Measurements from ENCODE around the gene NPAS3.
"Not testable (repeated sequence)": the region's sequence is repeated elsewhere in the genome, so short reads cannot be mapped to it uniquely, and the experiment has no call there.

NPAS3 gene

DNA sequence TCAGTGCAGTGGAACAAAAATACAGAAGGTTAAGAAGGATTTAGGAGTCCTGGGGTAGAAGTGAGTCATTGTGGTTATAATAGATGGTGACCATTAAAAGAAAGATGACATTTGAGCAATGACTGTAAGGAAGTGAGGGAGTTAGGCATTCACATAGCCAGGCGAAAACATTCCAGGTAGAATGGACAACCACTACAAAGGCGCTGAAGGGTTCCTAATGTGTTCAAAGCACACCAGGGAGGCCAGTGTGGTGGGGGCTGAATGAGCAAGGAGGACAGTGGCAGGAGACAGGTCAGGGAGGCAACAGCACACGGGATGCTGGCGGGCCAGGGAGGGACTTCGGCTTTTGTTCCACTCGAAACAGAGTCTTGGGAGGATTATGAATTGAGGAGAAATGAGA is 129.9 kb downstream of the NPAS3 start:
- no peak for DNase-seq (ENCODE audit: low read depth in 2 of 2, low spot score in 1 of 2)

DNA sequence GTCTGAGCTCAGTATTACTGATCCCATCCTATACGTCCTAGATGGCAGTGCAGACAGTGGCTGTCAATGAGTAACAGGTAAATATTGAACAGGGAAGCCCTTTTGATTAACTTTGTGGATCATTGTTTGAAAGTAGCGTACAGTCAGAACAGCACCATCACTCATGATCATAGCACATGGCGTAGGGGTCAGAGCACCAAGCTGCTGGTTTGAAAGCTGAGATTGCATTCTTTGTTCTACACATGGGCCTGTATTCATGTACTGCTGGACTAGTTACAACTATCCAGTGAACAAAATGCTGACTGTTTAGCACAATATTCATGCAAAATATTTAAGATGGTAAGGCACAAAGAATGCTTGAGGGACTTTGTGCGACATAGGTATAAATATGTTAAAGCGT is 131.8 kb downstream of the NPAS3 start:
- DNase-seq (ENCODE audit: low read depth in 2 of 2, low spot score in 1 of 2): no peak

DNA sequence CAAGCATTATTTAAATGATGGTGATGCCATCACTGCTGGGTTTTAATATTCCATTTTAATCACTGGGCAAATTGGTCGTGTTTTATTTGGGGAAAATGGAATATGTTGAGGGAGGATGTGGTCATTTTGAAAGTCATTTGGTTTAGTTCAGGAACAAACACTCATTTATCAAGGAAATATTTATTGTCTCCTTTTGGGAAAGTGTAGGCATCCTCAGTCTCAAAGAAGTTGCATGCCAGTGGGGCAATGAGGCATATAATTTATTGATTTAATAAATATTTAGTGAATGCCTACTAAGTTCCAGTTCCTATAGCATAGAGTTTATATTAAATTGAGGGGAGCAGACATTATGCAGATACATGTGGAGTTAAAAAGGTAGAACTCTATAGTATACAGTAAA is 134.3 kb downstream of the NPAS3 start:
- no peak for DNase-seq (ENCODE audit: low read depth in 2 of 2, low spot score in 1 of 2)

DNA sequence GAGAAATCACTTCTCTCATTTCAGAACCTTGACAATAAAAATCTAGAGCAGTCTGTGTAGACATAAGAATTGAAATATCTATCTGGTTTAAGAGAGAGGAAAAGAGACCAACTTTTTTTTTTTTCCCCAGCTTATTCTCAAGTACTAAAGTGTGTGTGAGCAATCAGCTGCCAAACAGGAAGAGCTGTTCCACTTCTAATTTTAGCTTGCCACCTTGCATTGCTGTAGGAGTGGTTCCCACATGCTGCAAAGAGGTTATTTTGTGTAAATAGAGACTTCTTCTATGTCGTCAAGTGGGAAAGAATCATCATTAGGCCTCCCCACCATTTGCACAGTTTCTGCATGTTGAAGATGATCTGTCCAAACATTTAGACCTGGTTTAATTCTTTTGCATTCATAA is 142.6 kb downstream of the NPAS3 start:
- DNase-seq (ENCODE audit: low read depth in 2 of 2, low spot score in 1 of 2): no peak

DNA sequence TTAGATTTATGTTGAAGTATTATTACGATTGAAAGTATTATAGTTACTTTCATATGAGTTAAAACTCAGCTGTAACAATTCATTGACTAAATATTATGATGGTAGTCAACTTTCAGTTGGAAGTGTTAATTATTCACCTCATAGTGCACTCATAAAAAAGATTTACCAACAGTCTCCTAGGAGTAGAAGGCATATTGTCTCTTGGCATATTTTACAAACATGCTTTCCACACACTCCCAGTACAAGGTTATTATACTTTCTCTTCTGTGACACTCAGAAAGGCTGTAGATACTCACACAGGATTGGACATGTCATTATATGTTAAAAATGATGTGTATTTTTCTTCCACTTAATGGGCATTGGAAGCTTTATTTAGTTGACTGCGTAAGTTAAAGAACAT is 147.1 kb downstream of the NPAS3 start:
- DNase-seq (ENCODE audit: low read depth in 2 of 2, low spot score in 1 of 2): no peak

DNA sequence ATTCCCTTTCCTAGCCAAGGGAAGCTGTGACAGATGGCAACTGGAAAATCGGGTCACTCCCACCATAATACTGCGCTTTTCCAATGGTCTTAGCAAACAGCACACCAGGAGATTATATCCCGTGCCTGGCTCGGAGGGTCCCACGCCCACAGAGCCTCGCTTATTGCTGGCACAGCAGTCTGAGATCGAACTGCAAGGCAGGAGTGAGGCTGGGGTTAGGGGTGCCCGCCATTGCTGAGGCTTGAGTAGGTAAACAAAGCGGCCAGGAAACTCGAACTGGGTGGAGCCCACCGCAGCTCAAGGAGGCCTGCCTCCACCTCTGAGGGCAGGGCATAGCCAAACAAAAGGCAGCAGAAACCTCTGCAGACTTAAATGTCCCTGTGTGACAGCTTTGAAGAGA is 149.6 kb downstream of the NPAS3 start:
- not testable (repeated sequence) for DNase-seq (ENCODE audit: low read depth in 2 of 2, low spot score in 1 of 2)

DNA sequence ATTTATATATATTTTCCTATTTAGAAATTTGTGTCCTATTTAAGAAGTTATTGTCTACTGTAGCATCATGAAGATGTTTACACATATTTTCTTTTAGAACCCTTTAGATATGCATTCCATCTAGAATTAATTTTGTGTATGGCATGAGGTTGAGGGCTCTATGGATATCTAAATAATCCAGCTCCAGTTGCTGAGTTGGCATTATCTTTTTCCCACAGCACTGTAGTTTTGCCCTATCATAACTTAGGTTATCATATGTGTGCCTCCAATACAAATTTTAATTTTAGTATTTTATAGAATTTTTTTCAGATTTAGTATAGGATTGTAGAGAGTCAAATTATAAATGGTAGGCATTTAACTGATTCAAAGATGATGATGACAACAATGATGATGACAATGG is 159.3 kb downstream of the NPAS3 start:
- DNase-seq (ENCODE audit: low read depth in 2 of 2, low spot score in 1 of 2): no peak

DNA sequence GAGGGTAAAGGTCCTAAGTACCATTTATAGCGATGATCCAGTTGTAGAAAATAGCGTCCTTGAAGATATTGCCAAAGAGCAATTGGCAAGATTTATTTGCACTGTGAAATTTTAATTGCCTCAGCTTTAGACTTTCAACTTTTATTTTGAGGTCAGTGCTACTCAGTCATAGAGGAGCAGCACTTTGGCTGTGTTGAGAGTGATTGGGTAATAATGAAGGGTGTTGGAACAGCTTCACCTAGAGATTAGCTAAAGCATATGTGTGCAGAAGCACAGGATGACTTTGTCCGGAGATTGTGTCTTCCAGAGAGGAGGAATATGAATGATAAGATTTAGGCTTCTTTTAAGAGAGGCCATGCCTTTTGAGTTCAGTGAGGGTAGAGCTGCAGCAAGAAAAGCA is 164.8 kb downstream of the NPAS3 start:
- no peak for DNase-seq (ENCODE audit: low read depth in 2 of 2, low spot score in 1 of 2)

DNA sequence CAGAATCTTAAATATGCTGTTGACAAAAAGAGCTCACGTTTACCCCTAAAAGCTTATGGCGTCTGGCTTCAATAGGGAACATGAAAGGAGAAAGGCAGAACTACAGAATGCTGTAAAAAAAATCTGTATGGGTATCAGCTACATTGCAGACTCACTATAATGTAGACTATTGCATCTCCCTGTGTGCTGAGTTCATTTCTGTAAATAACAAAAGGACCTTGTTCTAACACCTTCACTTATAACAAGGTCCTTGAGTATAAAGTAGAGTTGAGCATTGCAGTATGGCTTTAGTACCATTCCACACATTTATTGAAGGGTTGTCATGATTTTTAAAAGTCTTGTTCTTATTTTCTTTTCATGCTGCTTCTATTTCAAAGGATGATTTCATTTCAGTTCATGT is 165.3 kb downstream of the NPAS3 start:
- DNase-seq (ENCODE audit: low read depth in 2 of 2, low spot score in 1 of 2): no peak

DNA sequence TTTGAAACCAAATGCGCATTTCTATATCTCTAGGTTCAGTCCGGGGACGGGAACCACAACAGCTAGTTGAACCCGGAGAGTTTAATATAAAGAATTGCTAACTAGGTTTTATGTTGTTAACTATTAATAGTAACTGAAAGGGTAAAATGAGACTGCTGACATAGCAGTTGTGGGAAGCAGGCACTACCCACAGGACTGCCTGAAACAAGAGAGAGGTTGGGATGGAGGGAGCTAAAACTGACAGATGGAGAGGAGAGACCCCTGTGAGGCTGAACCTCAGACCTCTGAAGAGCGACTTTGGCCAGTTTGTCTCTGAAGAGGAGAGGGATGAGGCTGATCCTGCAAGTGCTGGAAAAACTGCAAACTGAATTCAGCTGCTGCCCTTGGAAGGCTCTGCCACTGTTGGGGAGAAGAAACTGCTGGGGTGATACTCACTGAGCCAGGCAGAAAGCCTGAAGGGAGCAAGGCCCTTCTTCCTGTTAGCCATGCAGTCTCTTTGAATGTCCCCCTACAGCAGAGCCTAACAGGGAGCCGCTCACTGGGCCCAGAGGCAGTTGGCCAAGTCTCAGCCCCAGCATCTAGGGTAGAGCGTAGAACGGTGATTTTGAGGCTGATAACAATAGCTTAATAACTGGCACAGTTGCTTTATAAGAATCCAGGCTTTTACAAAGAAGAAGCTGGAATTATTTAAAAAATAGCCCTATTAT is 172.2 kb downstream of the NPAS3 start:
- DNase-seq (ENCODE audit: low read depth in 2 of 2, low spot score in 1 of 2): no peak

DNA sequence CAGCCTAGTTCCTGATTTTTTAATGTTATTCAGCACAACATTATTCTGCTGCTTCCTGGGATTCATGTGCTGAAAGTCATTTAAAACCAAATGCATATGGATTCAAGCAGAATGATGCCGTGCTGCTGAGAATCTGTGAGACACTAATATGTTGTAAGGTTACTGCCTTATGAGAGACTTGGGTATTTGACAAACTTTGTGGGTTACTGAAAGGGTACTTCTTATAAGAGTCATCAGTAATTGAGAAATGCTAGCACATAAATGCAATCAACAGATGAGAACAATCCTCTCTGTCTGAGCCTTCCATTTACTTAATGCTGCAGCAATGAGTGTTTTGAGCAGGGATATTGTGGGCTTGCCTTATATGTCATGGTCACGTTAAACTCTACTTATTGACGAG is 175.7 kb downstream of the NPAS3 start:
- no peak for DNase-seq (ENCODE audit: low read depth in 2 of 2, low spot score in 1 of 2)

DNA sequence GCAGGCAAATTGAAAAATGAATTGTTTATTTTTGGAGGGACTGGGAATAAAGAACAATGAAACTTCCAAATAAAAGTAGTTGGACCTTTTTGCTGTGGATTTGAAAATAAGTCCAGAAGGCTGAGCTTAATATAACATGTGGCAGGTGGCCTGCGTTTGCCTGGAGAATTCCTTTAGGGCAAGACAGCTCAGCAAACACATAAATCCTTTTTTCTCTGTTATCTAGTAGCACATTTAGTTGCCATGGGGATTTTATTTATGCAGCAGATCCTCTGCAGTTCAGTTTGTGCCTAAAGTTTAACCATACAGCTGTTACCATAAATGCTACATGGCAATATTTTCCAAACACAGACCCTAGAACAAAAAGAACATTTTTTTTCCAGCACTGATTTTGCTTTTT is 180.0 kb downstream of the NPAS3 start:
- no peak for DNase-seq (ENCODE audit: low read depth in 2 of 2, low spot score in 1 of 2)

DNA sequence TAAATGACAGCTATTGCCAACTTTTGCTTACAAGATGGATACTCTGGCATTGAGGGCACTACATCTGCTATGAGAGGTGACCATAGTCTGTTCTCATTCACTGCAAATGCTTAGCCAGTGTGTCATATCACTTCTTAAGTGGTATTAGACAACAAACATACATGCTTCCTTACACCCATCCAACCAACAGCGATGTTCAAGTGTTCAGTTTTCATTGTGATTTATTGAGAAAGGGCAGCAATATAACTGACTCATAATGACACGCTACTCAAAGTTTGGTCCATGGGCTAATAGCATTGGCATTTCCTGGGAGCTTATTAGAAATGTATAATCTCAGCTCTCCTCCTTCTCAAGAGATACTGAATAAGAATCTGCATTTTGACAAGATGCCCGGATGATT is 181.7 kb downstream of the NPAS3 start:
- no peak for DNase-seq (ENCODE audit: low read depth in 2 of 2, low spot score in 1 of 2)

DNA sequence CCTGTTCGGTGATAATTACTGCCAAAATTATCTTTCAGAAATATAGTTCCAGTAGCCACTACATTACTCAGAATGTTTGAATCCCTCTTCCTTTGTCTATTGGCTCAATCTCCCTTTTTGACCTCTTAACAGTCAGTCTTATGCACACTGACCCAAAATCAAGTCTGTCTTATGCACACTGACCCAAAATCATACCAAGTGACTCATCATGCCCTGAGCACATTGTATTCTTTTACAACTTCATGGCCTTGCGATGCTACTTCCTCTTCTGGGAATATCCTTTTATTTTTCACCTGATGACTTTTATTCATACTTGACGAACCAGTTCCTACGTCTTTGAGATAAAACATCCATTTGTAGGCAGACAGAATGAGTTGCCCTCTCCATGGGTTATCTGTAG is 182.3 kb downstream of the NPAS3 start:
- DNase-seq (ENCODE audit: low read depth in 2 of 2, low spot score in 1 of 2): no peak

DNA sequence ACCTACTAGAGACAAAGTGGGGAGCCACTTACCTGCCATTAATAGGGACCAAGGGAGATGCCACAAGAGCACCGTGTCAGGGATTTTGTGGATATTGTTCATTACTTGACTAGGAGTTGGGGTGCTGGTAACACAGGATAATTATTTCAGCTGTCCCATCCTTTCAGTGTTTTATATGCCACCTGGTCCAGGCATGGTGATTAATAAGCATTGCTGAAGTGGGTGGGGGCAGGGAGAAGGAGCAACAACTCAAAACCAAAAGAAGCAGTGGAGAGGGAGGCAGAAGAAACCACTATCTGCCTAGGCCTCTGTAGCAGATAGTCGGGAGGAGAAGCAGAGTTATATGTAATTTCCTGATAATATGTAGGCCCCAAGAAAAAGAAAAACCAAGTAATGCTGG is 184.6 kb downstream of the NPAS3 start:
- no peak for DNase-seq (ENCODE audit: low read depth in 2 of 2, low spot score in 1 of 2)

DNA sequence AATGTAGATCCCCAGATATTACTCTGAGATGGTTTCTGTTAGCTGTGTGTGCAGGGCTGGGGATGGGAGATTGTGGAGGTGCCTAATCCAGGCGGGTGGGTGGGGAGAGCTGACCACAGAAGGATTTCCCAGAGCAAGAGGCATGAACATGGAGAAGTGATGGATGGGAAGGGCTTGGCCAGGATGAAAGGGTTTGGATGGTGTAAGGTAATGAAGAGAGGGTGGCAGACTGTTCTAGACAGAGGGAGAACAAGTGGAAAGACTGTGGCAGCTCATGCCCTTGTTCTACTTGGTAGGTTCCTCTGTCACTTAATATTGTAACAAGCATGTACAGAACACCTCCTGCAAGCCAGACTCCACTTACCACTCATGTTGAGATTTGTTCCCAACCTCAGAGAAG is 187.8 kb downstream of the NPAS3 start:
- no peak for DNase-seq (ENCODE audit: low read depth in 2 of 2, low spot score in 1 of 2)

DNA sequence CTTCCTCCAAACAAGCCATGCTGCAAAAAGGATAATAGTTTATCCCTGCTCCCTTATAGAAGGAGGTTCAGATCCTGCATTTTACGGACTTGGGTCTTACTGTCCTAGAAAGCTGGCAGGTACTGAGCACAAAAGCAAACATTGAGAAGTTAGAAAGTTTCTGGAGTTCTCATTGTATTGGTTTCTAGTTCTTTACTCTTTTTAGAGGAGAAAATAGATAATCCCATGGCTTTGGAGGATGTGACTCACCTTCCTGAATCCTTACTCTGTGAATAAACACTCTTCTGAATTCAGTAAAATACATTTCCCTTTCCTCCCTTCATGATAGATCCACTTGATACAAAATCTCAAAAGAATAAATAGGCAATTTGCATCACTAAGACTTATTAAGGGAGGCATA is 188.9 kb downstream of the NPAS3 start:
- no peak for DNase-seq (ENCODE audit: low read depth in 2 of 2, low spot score in 1 of 2)

DNA sequence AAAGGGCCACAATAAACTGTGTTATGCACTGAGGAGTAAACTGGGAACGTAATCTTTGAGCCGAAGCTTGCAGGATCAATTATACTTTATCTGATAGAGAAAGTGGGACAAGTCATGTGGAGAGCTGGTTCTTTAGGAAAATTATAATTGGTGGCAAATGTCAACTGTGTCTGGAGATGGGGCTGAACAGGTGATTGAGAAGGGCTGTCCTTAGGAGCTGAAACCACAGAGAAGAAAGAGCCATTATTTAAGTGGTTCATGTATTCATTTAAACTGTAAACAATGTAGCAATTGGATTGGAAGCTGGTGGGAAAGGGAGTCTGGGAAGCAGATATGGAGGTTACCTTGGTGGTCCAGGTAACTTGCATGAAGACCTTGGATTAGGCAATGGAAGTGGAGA is 193.1 kb downstream of the NPAS3 start:
- no peak for DNase-seq (ENCODE audit: low read depth in 2 of 2, low spot score in 1 of 2)

DNA sequence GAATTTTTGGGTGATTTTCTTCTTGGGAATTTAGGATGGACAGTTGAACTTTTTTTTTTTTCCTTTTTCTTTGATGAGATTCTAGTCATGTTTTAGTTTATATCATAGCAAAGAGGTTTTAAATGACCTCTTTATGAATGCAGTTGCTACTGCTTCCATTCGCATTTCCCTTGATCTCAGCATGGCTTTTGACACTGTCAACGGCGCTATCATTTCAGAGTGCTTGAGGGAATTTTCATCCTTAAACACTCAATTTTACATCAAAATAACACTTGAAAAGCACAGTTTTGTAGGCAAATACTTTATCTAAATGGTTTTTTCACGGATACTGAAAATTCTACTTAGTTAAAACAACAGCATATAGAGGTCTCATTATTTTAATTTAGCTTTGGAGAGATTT is 195.5 kb downstream of the NPAS3 start:
- DNase-seq (ENCODE audit: low read depth in 2 of 2, low spot score in 1 of 2): no peak

DNA sequence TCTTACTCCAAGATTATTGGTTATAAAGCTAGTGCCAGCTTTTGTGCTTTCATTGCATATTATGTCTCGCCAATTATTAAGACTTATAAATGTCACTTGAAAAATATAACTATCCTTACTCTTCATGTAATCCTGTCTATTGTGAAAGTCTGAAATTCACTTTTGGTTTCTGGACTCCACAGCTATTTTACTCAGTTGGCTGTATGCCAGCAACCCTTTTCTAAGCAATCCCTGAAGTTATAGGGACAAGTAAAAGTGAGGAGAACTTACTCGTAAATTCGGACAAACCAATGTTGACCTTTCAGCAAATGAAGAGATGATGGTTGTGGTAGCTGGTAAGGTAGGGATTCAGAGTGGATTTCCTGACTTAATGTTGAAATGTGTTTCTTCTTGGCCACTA is 196.3 kb downstream of the NPAS3 start:
- DNase-seq (ENCODE audit: low read depth in 2 of 2, low spot score in 1 of 2): no peak

DNA sequence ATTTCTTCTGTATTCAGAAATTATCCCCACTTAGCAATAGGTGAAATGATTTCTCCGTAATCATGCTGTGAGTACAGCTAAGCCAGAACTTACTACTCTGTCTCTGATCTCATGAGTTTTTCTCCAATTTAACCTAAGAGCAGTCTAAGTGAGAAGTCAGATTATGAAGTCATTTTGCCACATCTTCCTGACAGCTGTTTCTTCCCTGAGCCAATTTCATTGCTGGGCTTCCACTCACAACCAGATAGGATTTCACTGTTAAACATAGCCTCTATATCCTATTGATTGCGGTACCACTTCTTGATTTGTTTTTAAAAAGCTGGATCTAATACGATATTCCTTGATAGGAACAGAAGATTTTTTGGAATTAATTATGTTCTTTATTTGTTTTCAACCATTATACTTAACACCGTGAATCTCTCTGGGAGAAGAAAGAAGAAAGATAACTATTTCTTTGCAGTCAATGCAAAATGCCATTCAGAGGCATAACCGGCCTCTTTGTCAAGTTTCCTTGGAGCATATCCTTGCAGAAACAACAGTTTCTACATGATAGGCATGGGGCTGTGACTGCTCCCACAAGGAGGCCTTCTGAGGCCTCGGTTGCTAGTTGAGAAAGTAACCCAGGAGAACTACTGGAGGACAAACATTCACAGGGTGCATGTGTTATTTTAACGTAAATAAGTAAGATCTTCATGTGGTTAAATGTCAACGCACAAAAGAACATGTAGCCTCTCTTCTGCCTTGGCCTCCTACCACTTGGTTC is 212.2 kb downstream of the NPAS3 start:
- no peak for DNase-seq (ENCODE audit: low read depth in 2 of 2, low spot score in 1 of 2)

DNA sequence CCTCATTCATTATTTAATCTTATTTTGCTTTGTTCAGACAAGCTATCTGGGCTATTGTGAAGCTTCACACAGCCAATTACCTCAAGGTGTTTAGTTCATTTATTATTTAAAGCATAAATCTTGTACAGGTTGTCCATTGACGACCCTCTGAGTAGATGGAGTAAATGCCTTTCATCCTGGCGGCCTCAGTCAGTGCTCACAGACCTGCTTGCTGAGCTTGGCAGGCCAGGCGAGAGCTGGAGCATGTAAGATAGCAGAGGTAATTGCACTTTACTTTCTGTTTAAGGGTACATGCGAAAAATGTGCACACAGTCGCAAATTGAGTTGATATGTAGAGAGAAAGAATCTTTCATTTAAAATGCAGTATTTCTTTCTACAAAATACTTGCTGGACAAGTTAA is 224.4 kb downstream of the NPAS3 start:
- no peak for DNase-seq (ENCODE audit: low read depth in 2 of 2, low spot score in 1 of 2)

DNA sequence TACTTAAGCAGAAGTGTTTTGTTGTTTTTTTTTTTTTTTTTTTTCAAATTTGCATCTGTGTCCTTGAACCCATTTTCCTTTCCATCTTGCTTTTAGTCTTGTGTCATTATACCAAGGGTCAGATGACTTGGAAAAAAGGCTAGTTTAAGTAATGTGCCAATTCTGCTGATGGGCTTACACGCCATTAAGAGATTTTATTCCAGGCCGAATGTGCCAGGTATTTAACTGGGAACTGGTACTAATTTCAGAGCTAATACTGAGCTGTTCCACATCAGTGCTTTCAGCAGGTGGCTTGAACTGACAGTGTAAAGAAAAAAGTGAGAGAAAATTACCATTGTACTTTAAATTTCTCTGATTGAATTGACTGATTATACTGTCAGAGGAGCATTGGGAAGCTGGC is 224.9 kb downstream of the NPAS3 start:
- no peak for DNase-seq (ENCODE audit: low read depth in 2 of 2, low spot score in 1 of 2)
